HCT116 (cell line): ENCODE measurements around the gene RPL28. TPM values are rescaled to one million over a fixed set of nuclear protein-coding genes. Genes with fewer than 3 reads are reported as not detected.

Experiments
- ATAC-seq: fragments of 200-7000 bp; cut with Tn5 transposase; 2 replicates; pipeline ENCODE4 v1.9.1; 2020; ENCODE audit warnings: mild to moderate bottlenecking, moderate library complexity
- BruUV-seq: library from RNA; stranded (reverse); fragments of 400-500 nt; replicated peaks from 2 replicates; lab custom pipeline; 2021; lab: Mats Ljungman, UMichigan
- CTCF ChIA-PET: fragments of 300-600 bp; sonication (Branson Sonifier 250); formaldehyde crosslinking; loops from one replicate; lab custom pipeline; 2021; ENCODE audit warnings: antibody characterized with exemption; lab: Charles Lee
- POLR2A ChIA-PET: fragments of 300-600, 350-600 bp; sonication (Branson Sonifier 250); formaldehyde crosslinking; loops from one replicate; lab custom pipeline; 2021; ENCODE audit warnings: antibody characterized with exemption; lab: Charles Lee
- RAD21 ChIA-PET, 2 experiments: fragments of 300-600 bp; sonication (Branson Sonifier 250); formaldehyde crosslinking; loops; one replicate each; lab custom pipeline; 2023; ENCODE audit warnings: low total read pairs in 2 of 2; ENCODE audit not compliant: uncharacterized antibody in 2 of 2, unreplicated experiment in 2 of 2, low non-redundant PET in 1 of 2; lab: Charles Lee
- DNase-seq: peaks from one replicate; pipeline ENCODE4 v3.0.0-alpha.2; 2010; ENCODE audit warnings: low read depth, low spot score
- H2AFZ ChIP-seq: fragments of 200-600 bp; shearing (Covaris generic), sonication (generic); 2 replicates; pipeline ENCODE4 v1.6.1; 2017; ENCODE audit warnings: low read depth, mixed run types, mixed read lengths, antibody characterized with exemption, low read length; ENCODE audit not compliant: poor library complexity, severe bottlenecking
- H3K27ac ChIP-seq: 2 replicates; pipeline ENCODE4 v1.5.1; 2012; ENCODE audit warnings: low read depth, low read length
- H3K27me3 ChIP-seq: fragments of 200-600 bp; sonication (generic); 2 replicates; pipeline ENCODE4 v1.6.1; 2016; ENCODE audit warnings: mixed run types, low read length, mixed read lengths; ENCODE audit not compliant: insufficient read depth
- H3K36me3 ChIP-seq, 2 experiments: fragments of 200-500 bp in 1 of 2; fragments of 200-600 bp in 1 of 2; sonication (Bioruptor generic) in 1 of 2; sonication (generic) in 1 of 2; 2 replicates each; pipeline versions ENCODE4 v1.5.1 to v1.6.1; 2014 to 2016; ENCODE audit warnings: low read length in 2 of 2, inconsistent platforms in 1 of 2, mixed read lengths in 1 of 2, mixed run types in 1 of 2; ENCODE audit not compliant: insufficient read depth in 2 of 2, control insufficient read depth in 1 of 2
- H3K4me1 ChIP-seq, 2 experiments: fragments of 200-600 bp in 1 of 2; sonication (generic) in 1 of 2; 2 replicates each; pipeline versions ENCODE4 v1.5.1 to v1.6.1; 2012 to 2017; ENCODE audit warnings: low read length in 2 of 2, inconsistent platforms in 1 of 2, mild to moderate bottlenecking in 1 of 2, mixed read lengths in 1 of 2, mixed run types in 1 of 2, moderate library complexity in 1 of 2; ENCODE audit not compliant: insufficient read depth in 2 of 2, control insufficient read depth in 1 of 2
- H3K4me2 ChIP-seq: fragments of 200-600 bp; sonication (generic); 2 replicates; pipeline ENCODE4 v1.6.1; 2017; ENCODE audit warnings: mixed run types, low read length, mixed read lengths
- H3K4me3 ChIP-seq, 2 experiments: fragments of 200-600 bp in 1 of 2; sonication (generic) in 1 of 2; replicated peaks in 1 of 2; 2 replicates each; pipeline ENCODE4 v1.5.1; 2011 to 2016; ENCODE audit warnings: low read length in 2 of 2, control low read depth in 1 of 2, low read depth in 1 of 2, mild to moderate bottlenecking in 1 of 2, mixed read lengths in 1 of 2, mixed run types in 1 of 2
- H3K79me2 ChIP-seq: fragments of 200-600 bp; sonication (generic); 2 replicates; pipeline ENCODE4 v1.6.1; 2017; ENCODE audit warnings: mild to moderate bottlenecking, mixed run types, low read length, moderate library complexity, mixed read lengths; ENCODE audit not compliant: insufficient read depth
- H3K9ac ChIP-seq: fragments of 200-600 bp; sonication (generic); 2 replicates; pipeline ENCODE4 v1.6.1; 2016; ENCODE audit warnings: low read length, mixed read lengths
- H3K9me2 ChIP-seq: fragments of 200-600 bp; sonication (generic), shearing (Covaris generic); 2 replicates; pipeline ENCODE4 v1.6.1; 2017; ENCODE audit warnings: mixed run types, mild to moderate bottlenecking, moderate library complexity; ENCODE audit not compliant: insufficient read depth
- H3K9me3 ChIP-seq, 2 experiments: fragments of 200-500 bp in 1 of 2; fragments of 200-600 bp in 1 of 2; sonication (Bioruptor generic) in 1 of 2; sonication (generic) in 1 of 2; 2 replicates each; pipeline ENCODE4 v1.6.1; 2014 to 2017; ENCODE audit warnings: low read length in 2 of 2, mixed read lengths in 2 of 2, inconsistent platforms in 1 of 2, low read depth in 1 of 2, mild to moderate bottlenecking in 1 of 2, mixed run types in 1 of 2, moderate library complexity in 1 of 2; ENCODE audit not compliant: control insufficient read depth in 1 of 2, insufficient read depth in 1 of 2
- H4K20me1 ChIP-seq: fragments of 200-600 bp; sonication (generic), shearing (Covaris generic); 2 replicates; pipeline ENCODE4 v1.6.1; 2017; ENCODE audit warnings: mixed run types, mild to moderate bottlenecking, moderate library complexity; ENCODE audit not compliant: insufficient read depth
- CBX3 ChIP-seq: IDR thresholded peaks from 2 replicates; pipeline ENCODE4 v1.6.1; 2012; ENCODE audit warnings: low read depth
- MAX ChIP-seq: IDR thresholded peaks from 2 replicates; pipeline ENCODE4 v1.6.1; 2012
- POLR2A ChIP-seq: IDR thresholded peaks from 2 replicates; pipeline ENCODE4 v1.7.0; 2011; ENCODE audit warnings: borderline replicate concordance; ENCODE audit not compliant: insufficient read depth, insufficient read length; ENCODE audit errors: extremely low read depth
- SRF ChIP-seq: IDR thresholded peaks from 2 replicates; pipeline ENCODE4 v1.6.1; 2012; ENCODE audit warnings: low read depth
- ZBTB33 ChIP-seq: IDR thresholded peaks from 2 replicates; pipeline ENCODE4 v1.6.1; 2011; ENCODE audit warnings: mild to moderate bottlenecking, low read length, moderate library complexity; ENCODE audit not compliant: insufficient replicate concordance; ENCODE audit errors: extremely low read depth
- intact Hi-C: fragments of 100-400 bp; cut with micrococcal nuclease; formaldehyde crosslinking; loops from 2 replicates; pipeline ENCODE4 v1.10.0; 2022
- total RNA-seq: library from RNA; stranded (reverse); gene quantifications from one replicate; pipeline ENCODE4 v1.2.1, GENCODE V29; 2021; ENCODE audit not compliant: unreplicated experiment

RPL28 gene
- total RNA-seq, 1 experiment from 2014 or later: 3,050 TPM

GRCh38 chr19:55348317-55349034 lies 37.3 kb upstream of the RPL28 start:
- ChIA-PET POLR2A (interaction anchor here (3.8 kb wide), 1 partner anchor 9 kb away, joined by 18 read pairs; the partner anchor contains the start of gene KMT5C), RAD21 (no interaction called here), CTCF (no interaction called here)
- no peaks in the 10 kb centered on the region; a peak in 1 of 4 replicates for H3K36me3 ChIP-seq
- no peaks in the 10 kb centered on the region for H3K9me3 ChIP-seq
- H3K4me2 ChIP-seq: no peak overlapping the region
- peaks cover 8 to 44% of the 10 kb centered on the region in 2 experiments; a peak in 3 of 4 replicates for H3K4me1 ChIP-seq
- no peak overlapping the region for H3K9ac ChIP-seq
- H2AFZ ChIP-seq: no peak overlapping the region
- BruUV-seq: no TSS peak
- H3K9me2 ChIP-seq: no peaks in the 10 kb centered on the region
- no peak for TF ChIP-seq ZBTB33
- no peak for TF ChIP-seq POLR2A
- no peak for TF ChIP-seq MAX
- no peak for TF ChIP-seq CBX3
- no peak for TF ChIP-seq SRF
- intact Hi-C loops: no loop called here
- H3K79me2 ChIP-seq: no peaks in the 10 kb centered on the region
- H3K27ac ChIP-seq: no peak overlapping the region
- H4K20me1 ChIP-seq: no peaks in the 10 kb centered on the region
- ATAC-seq (no peak), DNase-seq (no peak)
- H3K27me3 ChIP-seq: no peaks in the 10 kb centered on the region
- no peak overlapping the region for H3K4me3 ChIP-seq
